GM20431 (cell line): ENCODE results near the gene NKX1-1.
"Not testable (repeated sequence)": the region's sequence is repeated elsewhere in the genome, so short reads cannot be mapped to it uniquely, and the experiment has no call there.

Experiments used
- in situ Hi-C: fragments of 300-500 bp; cut with MseI, MboI; formaldehyde crosslinking; loops from one replicate; pipeline ENCODE4 v1.15.0; 2020; ENCODE audit warnings: low sequenced_read_pairs; ENCODE audit not compliant: unreplicated experiment

The NKX1-1 gene

GRCh38 chr4:1394554-1395388 lies 11.5 kb downstream of the NKX1-1 start:
- in situ Hi-C loops: not testable (repeated sequence)

GRCh38 chr4:1393866-1394265 lies 12.4 kb downstream of the NKX1-1 start:
- in situ Hi-C loops: no loop called here

- in situ Hi-C loops: not testable (repeated sequence)
Measured at GRCh38 chr4:1393363-1393762, 12.9 kb downstream of the NKX1-1 start.

GRCh38 chr4:1385373-1386340 lies 20.6 kb downstream of the NKX1-1 start:
- in situ Hi-C loops: no loop called here

GRCh38 chr4:1384675-1385372 lies 21.4 kb downstream of the NKX1-1 start:
- in situ Hi-C loops: no loop called here

GRCh38 chr4:1383728-1384591 lies 22.3 kb downstream of the NKX1-1 start:
- in situ Hi-C loops: no loop called here

- in situ Hi-C loops: no loop called here
Measured at GRCh38 chr4:1382776-1383727, 23.2 kb downstream of the NKX1-1 start.

- in situ Hi-C loops: no loop called here
Measured at GRCh38 chr4:1381944-1382541, 24.2 kb downstream of the NKX1-1 start.

- in situ Hi-C loops: no loop called here
Measured at GRCh38 chr4:1381181-1381621, 25.0 kb downstream of the NKX1-1 start.

GRCh38 chr4:1380368-1381151 lies 25.7 kb downstream of the NKX1-1 start:
- in situ Hi-C loops: no loop called here

GRCh38 chr4:1379801-1380331 lies 26.4 kb downstream of the NKX1-1 start:
- in situ Hi-C loops: no loop called here

- in situ Hi-C loops: no loop called here
Measured at GRCh38 chr4:1379351-1379781, 26.9 kb downstream of the NKX1-1 start.

- in situ Hi-C loops: no loop called here
Measured at GRCh38 chr4:1378559-1379231, 27.5 kb downstream of the NKX1-1 start.

- in situ Hi-C loops: no loop called here
Measured at GRCh38 chr4:1377606-1378261, 28.5 kb downstream of the NKX1-1 start.

GRCh38 chr4:1376841-1377605 lies 29.2 kb downstream of the NKX1-1 start:
- in situ Hi-C loops: no loop called here
